HCT116 (cell line): ENCODE results near the gene NUAK2. TPM values are rescaled to one million over a fixed set of nuclear protein-coding genes. Genes with fewer than 3 reads are reported as not detected.

ENCODE experiments used
- ATAC-seq: fragments of 200-7000 bp; cut with Tn5 transposase; 2 replicates; pipeline ENCODE4 v1.9.1; 2020; ENCODE audit warnings: mild to moderate bottlenecking, moderate library complexity
- BruUV-seq: library from RNA; stranded (reverse); fragments of 400-500 nt; replicated peaks from 2 replicates; lab custom pipeline; 2021; lab: Mats Ljungman, UMichigan
- CTCF ChIA-PET: fragments of 300-600 bp; sonication (Branson Sonifier 250); formaldehyde crosslinking; loops from one replicate; lab custom pipeline; 2021; ENCODE audit warnings: antibody characterized with exemption; lab: Charles Lee
- POLR2A ChIA-PET: fragments of 300-600, 350-600 bp; sonication (Branson Sonifier 250); formaldehyde crosslinking; loops from one replicate; lab custom pipeline; 2021; ENCODE audit warnings: antibody characterized with exemption; lab: Charles Lee
- RAD21 ChIA-PET, 2 experiments: fragments of 300-600 bp; sonication (Branson Sonifier 250); formaldehyde crosslinking; loops; one replicate each; lab custom pipeline; 2023; ENCODE audit warnings: low total read pairs in 2 of 2; ENCODE audit not compliant: uncharacterized antibody in 2 of 2, unreplicated experiment in 2 of 2, low non-redundant PET in 1 of 2; lab: Charles Lee
- DNase-seq: peaks from one replicate; pipeline ENCODE4 v3.0.0-alpha.2; 2010; ENCODE audit warnings: low read depth, low spot score
- H2AFZ ChIP-seq: fragments of 200-600 bp; shearing (Covaris generic), sonication (generic); 2 replicates; pipeline ENCODE4 v1.6.1; 2017; ENCODE audit warnings: low read depth, mixed run types, mixed read lengths, antibody characterized with exemption, low read length; ENCODE audit not compliant: poor library complexity, severe bottlenecking
- H3K27ac ChIP-seq: 2 replicates; pipeline ENCODE4 v1.5.1; 2012; ENCODE audit warnings: low read depth, low read length
- H3K27me3 ChIP-seq: fragments of 200-600 bp; sonication (generic); 2 replicates; pipeline ENCODE4 v1.6.1; 2016; ENCODE audit warnings: mixed run types, low read length, mixed read lengths; ENCODE audit not compliant: insufficient read depth
- H3K36me3 ChIP-seq, 2 experiments: fragments of 200-500 bp in 1 of 2; fragments of 200-600 bp in 1 of 2; sonication (Bioruptor generic) in 1 of 2; sonication (generic) in 1 of 2; 2 replicates each; pipeline versions ENCODE4 v1.5.1 to v1.6.1; 2014 to 2016; ENCODE audit warnings: low read length in 2 of 2, inconsistent platforms in 1 of 2, mixed read lengths in 1 of 2, mixed run types in 1 of 2; ENCODE audit not compliant: insufficient read depth in 2 of 2, control insufficient read depth in 1 of 2
- H3K4me1 ChIP-seq, 2 experiments: fragments of 200-600 bp in 1 of 2; sonication (generic) in 1 of 2; 2 replicates each; pipeline versions ENCODE4 v1.5.1 to v1.6.1; 2012 to 2017; ENCODE audit warnings: low read length in 2 of 2, inconsistent platforms in 1 of 2, mild to moderate bottlenecking in 1 of 2, mixed read lengths in 1 of 2, mixed run types in 1 of 2, moderate library complexity in 1 of 2; ENCODE audit not compliant: insufficient read depth in 2 of 2, control insufficient read depth in 1 of 2
- H3K4me2 ChIP-seq: fragments of 200-600 bp; sonication (generic); 2 replicates; pipeline ENCODE4 v1.6.1; 2017; ENCODE audit warnings: mixed run types, low read length, mixed read lengths
- H3K4me3 ChIP-seq, 2 experiments: fragments of 200-600 bp in 1 of 2; sonication (generic) in 1 of 2; replicated peaks in 1 of 2; 2 replicates each; pipeline ENCODE4 v1.5.1; 2011 to 2016; ENCODE audit warnings: low read length in 2 of 2, control low read depth in 1 of 2, low read depth in 1 of 2, mild to moderate bottlenecking in 1 of 2, mixed read lengths in 1 of 2, mixed run types in 1 of 2
- H3K79me2 ChIP-seq: fragments of 200-600 bp; sonication (generic); 2 replicates; pipeline ENCODE4 v1.6.1; 2017; ENCODE audit warnings: mild to moderate bottlenecking, mixed run types, low read length, moderate library complexity, mixed read lengths; ENCODE audit not compliant: insufficient read depth
- H3K9ac ChIP-seq: fragments of 200-600 bp; sonication (generic); 2 replicates; pipeline ENCODE4 v1.6.1; 2016; ENCODE audit warnings: low read length, mixed read lengths
- H3K9me2 ChIP-seq: fragments of 200-600 bp; sonication (generic), shearing (Covaris generic); 2 replicates; pipeline ENCODE4 v1.6.1; 2017; ENCODE audit warnings: mixed run types, mild to moderate bottlenecking, moderate library complexity; ENCODE audit not compliant: insufficient read depth
- H3K9me3 ChIP-seq, 2 experiments: fragments of 200-500 bp in 1 of 2; fragments of 200-600 bp in 1 of 2; sonication (Bioruptor generic) in 1 of 2; sonication (generic) in 1 of 2; 2 replicates each; pipeline ENCODE4 v1.6.1; 2014 to 2017; ENCODE audit warnings: low read length in 2 of 2, mixed read lengths in 2 of 2, inconsistent platforms in 1 of 2, low read depth in 1 of 2, mild to moderate bottlenecking in 1 of 2, mixed run types in 1 of 2, moderate library complexity in 1 of 2; ENCODE audit not compliant: control insufficient read depth in 1 of 2, insufficient read depth in 1 of 2
- H4K20me1 ChIP-seq: fragments of 200-600 bp; sonication (generic), shearing (Covaris generic); 2 replicates; pipeline ENCODE4 v1.6.1; 2017; ENCODE audit warnings: mixed run types, mild to moderate bottlenecking, moderate library complexity; ENCODE audit not compliant: insufficient read depth
- CTCF ChIP-seq, 3 experiments: fragments of 200-600 bp in 1 of 3; sonication (generic) in 1 of 3; IDR thresholded peaks in 2 of 3; conservative IDR thresholded peaks in 1 of 3; 2 replicates each; pipeline ENCODE4 v1.5.1; 2012 to 2017; ENCODE audit warnings: low read depth in 2 of 3, low read length in 2 of 3, antibody characterized with exemption in 1 of 3, borderline replicate concordance in 1 of 3, control low read depth in 1 of 3, mild to moderate bottlenecking in 1 of 3, mixed read lengths in 1 of 3, mixed run types in 1 of 3, moderate library complexity in 1 of 3; ENCODE audit not compliant: insufficient read depth in 1 of 3
- ELF1 ChIP-seq: IDR thresholded peaks from 2 replicates; pipeline ENCODE4 v1.6.1; 2012; ENCODE audit warnings: low read depth, borderline replicate concordance
- EZH2phosphoT487 ChIP-seq: fragments of 200-600 bp; IDR thresholded peaks from 2 replicates; pipeline ENCODE4 v1.6.1; 2018; ENCODE audit warnings: antibody characterized with exemption, borderline replicate concordance
- FOSL1 ChIP-seq: IDR thresholded peaks from 2 replicates; pipeline ENCODE4 v1.6.1; 2012; ENCODE audit warnings: low read depth
- RAD21 ChIP-seq: IDR thresholded peaks from 2 replicates; pipeline ENCODE4 v1.6.1; 2012; ENCODE audit warnings: low read depth, mild to moderate bottlenecking
- SP1 ChIP-seq: IDR thresholded peaks from 2 replicates; pipeline ENCODE4 v1.6.1; 2012; ENCODE audit warnings: low read depth
- YY1 ChIP-seq: IDR thresholded peaks from 2 replicates; pipeline ENCODE4 v1.6.1; 2011; ENCODE audit warnings: low read length, low read depth, moderate library complexity, mild to moderate bottlenecking; ENCODE audit not compliant: insufficient replicate concordance; ENCODE audit errors: extremely low read depth
- intact Hi-C: fragments of 100-400 bp; cut with micrococcal nuclease; formaldehyde crosslinking; loops from 2 replicates; pipeline ENCODE4 v1.10.0; 2022
- total RNA-seq: library from RNA; stranded (reverse); gene quantifications from one replicate; pipeline ENCODE4 v1.2.1, GENCODE V29; 2021; ENCODE audit not compliant: unreplicated experiment
- TF ChIP-seq, protein P1 (sequence below): IDR thresholded peaks from 2 replicates; pipeline ENCODE4 v1.6.1; 2012

The NUAK2 gene
- total RNA-seq, 1 experiment from 2014 or later, result 3.0 TPM

GRCh38 chr1:205273551-205273982 is 48.0 kb downstream of the NUAK2 start:
- H3K27ac ChIP-seq, result no peak overlapping the region
- no TSS peak for BruUV-seq
- intact Hi-C loops, result loop anchor here (1.0 to 10.0 kb wide), 4 partner anchors 48 to 361 kb away; partner anchors contain the start of genes ELK4 and NUAK2
- H3K4me3 ChIP-seq, result no peak overlapping the region
- H3K4me2 ChIP-seq, result peak overlapping the region; percentile 19; the same call in 1 of the 2 replicates
- ATAC-seq, result peak; percentile 79
- H3K9me2 ChIP-seq, result no peaks in the 10 kb centered on the region
- no peaks in the 10 kb centered on the region for H3K27me3 ChIP-seq
- no peak overlapping the region for H3K9ac ChIP-seq
- TF ChIP-seq RAD21 (peak; percentile 100), CTCF (IDR thresholded peaks at IDR 0.05 in 2 of 3, conservative IDR thresholded peaks at IDR 0.05 in 1 of 3; ENCODE audit: borderline replicate concordance in 1 of 3, insufficient read depth in 1 of 3, low read depth in 2 of 3, low read length in 2 of 3) (peak; percentile 97 to 99 (median 98)), YY1 (peak; percentile 11), FOSL1 (no peak), EZH2phosphoT487 (no peak), ELF1 (no peak), SP1 (no peak)
- TF ChIP-seq, protein P1, sequence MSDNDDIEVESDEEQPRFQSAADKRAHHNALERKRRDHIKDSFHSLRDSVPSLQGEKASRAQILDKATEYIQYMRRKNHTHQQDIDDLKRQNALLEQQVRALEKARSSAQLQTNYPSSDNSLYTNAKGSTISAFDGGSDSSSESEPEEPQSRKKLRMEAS, result no peak
- TF ChIP-seq, all 23 proteins: peak for 3
- peaks cover 17 to 34% of the 10 kb centered on the region in 2 experiments for H3K4me1 ChIP-seq
- DNase-seq, result peak; percentile 48
- H4K20me1 ChIP-seq, result no peaks in the 10 kb centered on the region
- ChIA-PET POLR2A (interaction anchor here (0.7 to 3.1 kb wide), 4 partner anchors 11 to 52 kb away, joined by 3 to 16 read pairs (median 3); partner anchors contain the start of gene TMCC2), RAD21 (interaction anchor here (0.8 to 3.3 kb wide), 14 partner anchors 21 to 123 kb away, joined by 3 to 60 read pairs (median 6); partner anchors contain the start of gene NUAK2 (in 2 of the 2)), CTCF (interaction anchor here (0.6 to 9.3 kb wide), 29 partner anchors 9 to 358 kb away, joined by 3 to 397 read pairs (median 6); partner anchors contain the start of genes ELK4, NUAK2 and TMCC2)
- no peak overlapping the region for H2AFZ ChIP-seq
- H3K36me3 ChIP-seq, result no peaks in the 10 kb centered on the region
- no peaks in the 10 kb centered on the region for H3K9me3 ChIP-seq
- H3K79me2 ChIP-seq, result no peaks in the 10 kb centered on the region
